Immature natural killer cell (primary cell): Measurements from ENCODE around the gene HOXB13. TPM values are rescaled to one million over a fixed set of nuclear protein-coding genes. Genes with fewer than 3 reads are reported as not detected.

Source experiments
- DNase-seq, 3 donors: peaks; one replicate each; pipeline ENCODE4 v3.0.0; 2022; ENCODE audit warnings: mixed read lengths in 1 of 3
- H3K27ac Mint-ChIP-seq, 6 donors: one replicate each; pipeline ENCODE4 v1.8.0; 2020; ENCODE audit warnings: mixed read lengths in 6 of 6, mild to moderate bottlenecking in 5 of 6, inconsistent platforms in 4 of 6, moderate library complexity in 3 of 6
- H3K27me3 Mint-ChIP-seq, 3 donors: one replicate each; pipeline ENCODE4 v1.8.0; 2020 to 2021; ENCODE audit warnings: low read depth in 3 of 3, mild to moderate bottlenecking in 3 of 3, mixed read lengths in 3 of 3, moderate library complexity in 3 of 3, inconsistent platforms in 1 of 3
- H3K36me3 Mint-ChIP-seq, 3 donors: one replicate each; pipeline ENCODE4 v1.8.0; 2020; ENCODE audit warnings: mixed read lengths in 3 of 3, inconsistent platforms in 2 of 3, mild to moderate bottlenecking in 2 of 3
- H3K4me1 Mint-ChIP-seq, 2 donors: one replicate each; pipeline ENCODE4 v1.8.0; 2020; ENCODE audit warnings: inconsistent platforms in 2 of 2, mild to moderate bottlenecking in 2 of 2, mixed read lengths in 2 of 2, moderate library complexity in 1 of 2
- H3K4me3 Mint-ChIP-seq, 5 donors: one replicate each; pipeline ENCODE4 v1.8.0; 2020; ENCODE audit warnings: mild to moderate bottlenecking in 5 of 5, mixed read lengths in 5 of 5, inconsistent platforms in 3 of 5, moderate library complexity in 3 of 5
- H3K9me3 Mint-ChIP-seq, 6 donors: one replicate each; pipeline ENCODE4 v1.8.0; 2020; ENCODE audit warnings: mild to moderate bottlenecking in 6 of 6, mixed read lengths in 6 of 6, inconsistent platforms in 4 of 6, moderate library complexity in 3 of 6
- polyA plus RNA-seq, 3 donors: library from polyadenylated mRNA; unstranded; fragments of 300-500 nt; fragmentation: Illumina TruSeq; gene quantifications; one replicate each; pipeline ENCODE4 v1.2.3, GENCODE V29; 2021

The HOXB13 gene
- polyA plus RNA-seq, 3 donors from 2014 or later: not detected

DNA sequence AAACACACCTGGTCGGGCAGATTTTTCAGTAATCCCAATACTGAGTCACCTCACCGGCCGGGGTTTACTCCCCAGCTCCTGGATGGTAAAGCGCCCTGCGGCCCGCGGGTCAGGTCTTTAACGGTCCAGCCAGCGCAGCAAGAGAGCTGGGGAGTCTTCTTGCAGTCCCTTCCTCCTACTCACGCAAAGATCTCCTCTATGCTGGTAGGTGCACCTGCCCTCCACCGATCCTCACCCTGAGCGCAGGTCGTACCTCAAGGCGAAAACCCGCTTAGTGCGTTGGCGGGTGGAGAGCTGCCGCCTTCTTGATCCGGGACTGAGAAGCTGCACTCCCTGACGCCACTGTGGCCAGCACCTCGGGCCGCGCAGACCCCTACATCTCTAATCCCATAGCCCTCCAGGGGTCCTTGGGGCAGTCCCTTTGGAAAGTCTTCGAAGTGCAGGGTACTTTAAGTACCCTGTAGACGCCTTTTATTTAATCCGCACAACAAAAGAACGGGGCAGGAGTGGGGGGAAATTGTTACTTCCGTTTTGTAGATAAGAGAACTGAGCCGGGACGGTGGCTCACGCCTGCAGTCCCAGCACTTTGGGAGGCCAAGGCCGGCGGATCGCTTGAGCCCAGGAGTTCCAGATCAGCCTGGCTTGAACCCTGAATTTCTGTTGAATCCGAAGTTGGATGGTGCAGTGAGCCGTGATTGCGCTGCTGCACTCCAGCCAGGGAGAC is 10.4 kb upstream of the HOXB13 start:
- H3K27ac Mint-ChIP-seq: peak overlapping the region in 1 of 6 donors; percentile 9
- H3K36me3 Mint-ChIP-seq: no peaks in the 10 kb centered on the region
- peaks cover 6 to 7% of the 10 kb centered on the region in 2 donors for H3K4me1 Mint-ChIP-seq
- no peak for DNase-seq
- H3K4me3 Mint-ChIP-seq: peak overlapping the region; percentile 17 to 59 (median 41)
- no peaks in the 10 kb centered on the region for H3K9me3 Mint-ChIP-seq
- peaks cover 39 to 63% (median 63%) of the 10 kb centered on the region in 3 donors for H3K27me3 Mint-ChIP-seq

DNA sequence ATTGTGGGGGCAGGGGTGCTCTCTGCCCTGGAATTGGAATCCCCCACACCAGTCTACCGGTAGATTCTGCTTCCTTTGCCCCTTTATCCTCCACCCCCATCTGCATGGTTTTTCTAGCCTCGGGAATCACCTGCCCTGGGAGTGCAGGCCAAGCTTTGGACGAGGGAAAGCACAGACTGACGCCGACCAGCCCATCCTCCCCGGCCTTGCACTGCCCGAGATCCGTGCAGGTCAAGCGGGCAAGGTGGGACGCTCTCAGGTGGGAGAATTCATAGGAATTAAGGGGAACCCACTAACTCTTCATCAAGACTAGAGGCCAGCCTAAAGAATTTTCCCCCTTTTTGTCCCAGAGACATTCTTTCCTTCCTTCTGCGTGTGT is 9.9 kb upstream of the HOXB13 start:
- DNase-seq: no peak
- peaks cover 0 to 1% (median 0%) of the 10 kb centered on the region in 6 donors for H3K9me3 Mint-ChIP-seq
- H3K36me3 Mint-ChIP-seq: peaks cover 0 to 3% (median 0%) of the 10 kb centered on the region in 3 donors
- peak overlapping the region in 1 of 5 donors; percentile 59 for H3K4me3 Mint-ChIP-seq
- H3K4me1 Mint-ChIP-seq: peaks cover 10 to 12% of the 10 kb centered on the region in 2 donors
- H3K27me3 Mint-ChIP-seq: peaks cover 39 to 69% (median 63%) of the 10 kb centered on the region in 3 donors
- H3K27ac Mint-ChIP-seq: no peak overlapping the region

DNA sequence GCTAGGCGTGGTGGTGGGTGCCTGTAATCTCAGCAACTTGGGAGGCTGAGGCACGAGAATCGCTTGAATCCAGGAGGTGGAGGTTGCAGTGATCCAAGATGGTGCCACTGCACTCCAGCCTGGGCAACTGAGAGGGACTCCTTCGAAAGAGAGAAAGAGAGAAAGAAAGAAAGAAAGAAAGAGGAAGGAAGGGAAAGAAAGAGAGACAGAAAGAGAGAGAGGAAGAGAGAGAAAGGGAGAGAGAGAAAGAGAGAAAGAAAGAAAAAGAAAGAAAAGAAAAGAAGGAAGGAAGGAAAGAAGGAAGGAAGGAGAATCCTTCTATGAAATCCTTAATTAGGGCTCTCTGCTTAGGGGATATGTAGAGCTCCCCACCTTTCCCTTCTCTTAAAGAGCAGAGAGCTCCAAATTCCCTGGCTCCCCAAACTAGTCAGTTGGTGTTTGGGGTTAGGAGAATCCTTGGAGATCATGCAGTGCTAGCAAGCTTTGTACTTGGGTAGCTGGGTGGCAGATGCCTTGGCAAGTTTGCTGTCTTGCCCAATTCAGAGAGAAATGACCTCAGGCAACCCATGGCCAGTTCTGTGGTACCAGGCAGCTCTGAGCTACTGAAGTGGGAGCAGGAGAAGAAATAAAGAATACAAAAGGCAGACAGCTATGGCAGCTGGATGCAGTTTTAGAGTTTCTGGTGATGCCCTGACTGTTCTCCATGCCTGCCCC is 8.9 kb upstream of the HOXB13 start:
- DNase-seq: no peak
- Mint-ChIP-seq H3K27ac (no peak overlapping the region), H3K9me3 (peaks cover 0 to 1% (median 0%) of the 10 kb centered on the region in 6 donors), H3K27me3 (peaks cover 40 to 69% (median 60%) of the 10 kb centered on the region in 3 donors), H3K4me1 (peaks cover 10 to 15% of the 10 kb centered on the region in 2 donors), H3K4me3 (no peak overlapping the region), H3K36me3 (peaks cover 0 to 3% (median 0%) of the 10 kb centered on the region in 3 donors)

DNA sequence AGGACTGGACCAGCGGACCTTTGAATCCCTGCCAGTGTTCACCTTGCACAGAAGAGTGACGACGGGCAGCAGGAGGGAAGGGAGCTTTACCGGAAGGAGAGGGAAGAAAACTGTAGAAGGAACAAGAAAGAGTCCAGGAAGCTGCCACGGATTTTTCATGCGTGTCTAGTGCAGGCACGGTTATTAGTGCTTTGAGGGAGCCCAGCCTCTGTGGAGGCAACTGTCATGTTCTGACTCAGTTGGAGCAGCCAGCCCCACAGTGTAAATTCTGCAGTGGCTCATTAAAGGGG is 6.5 kb upstream of the HOXB13 start:
- no peak for DNase-seq
- H3K4me3 Mint-ChIP-seq: no peak overlapping the region
- H3K36me3 Mint-ChIP-seq: peaks cover 0 to 3% (median 3%) of the 10 kb centered on the region in 3 donors
- peaks cover 0 to 1% (median 0%) of the 10 kb centered on the region in 6 donors for H3K9me3 Mint-ChIP-seq
- no peak overlapping the region for H3K27ac Mint-ChIP-seq
- peaks cover 44 to 77% (median 56%) of the 10 kb centered on the region in 3 donors for H3K27me3 Mint-ChIP-seq
- peaks cover 10 to 15% of the 10 kb centered on the region in 2 donors for H3K4me1 Mint-ChIP-seq

DNA sequence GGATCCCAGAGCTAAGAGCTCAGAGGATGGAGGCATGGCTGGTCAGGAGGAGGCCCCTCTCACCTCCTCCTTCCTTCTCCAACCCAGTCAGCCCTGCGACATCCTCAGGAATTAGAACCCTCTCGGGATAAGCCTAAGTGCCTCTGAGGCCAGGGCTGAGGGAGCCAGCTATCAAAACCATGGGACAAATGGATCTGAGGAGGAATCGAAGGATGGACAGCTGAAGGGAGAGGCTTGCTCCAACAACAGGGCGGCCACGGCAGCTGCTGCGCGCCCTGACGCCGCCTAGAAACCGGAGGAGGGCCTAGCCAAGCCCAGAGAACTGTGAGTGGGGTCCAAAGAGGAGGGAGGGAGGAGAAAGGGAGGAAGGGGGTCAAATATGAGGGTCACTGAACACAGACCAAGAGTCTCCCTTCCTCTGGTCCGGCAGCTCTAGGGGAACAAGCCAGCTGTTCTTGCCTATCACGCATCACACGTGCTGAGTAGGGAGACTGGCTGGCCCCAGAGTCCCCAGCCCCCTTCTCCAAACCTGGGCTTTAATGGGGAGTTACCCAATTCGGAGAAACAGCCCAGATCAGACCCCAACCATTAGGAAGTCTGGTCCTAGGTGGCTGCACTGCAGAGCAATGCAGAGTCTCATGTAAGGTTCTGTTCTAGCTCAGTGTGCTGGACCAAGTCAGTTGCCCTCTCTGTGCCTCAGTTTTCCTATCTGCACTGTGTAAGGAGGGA is 5.9 kb upstream of the HOXB13 start:
- peaks cover 0 to 3% (median 3%) of the 10 kb centered on the region in 3 donors for H3K36me3 Mint-ChIP-seq
- peaks cover 11 to 15% of the 10 kb centered on the region in 2 donors for H3K4me1 Mint-ChIP-seq
- no peak for DNase-seq
- peaks cover 47 to 78% (median 58%) of the 10 kb centered on the region in 3 donors for H3K27me3 Mint-ChIP-seq
- H3K9me3 Mint-ChIP-seq: peaks cover 0 to 1% (median 0%) of the 10 kb centered on the region in 6 donors
- H3K27ac Mint-ChIP-seq: no peak overlapping the region
- H3K4me3 Mint-ChIP-seq: no peak overlapping the region

DNA sequence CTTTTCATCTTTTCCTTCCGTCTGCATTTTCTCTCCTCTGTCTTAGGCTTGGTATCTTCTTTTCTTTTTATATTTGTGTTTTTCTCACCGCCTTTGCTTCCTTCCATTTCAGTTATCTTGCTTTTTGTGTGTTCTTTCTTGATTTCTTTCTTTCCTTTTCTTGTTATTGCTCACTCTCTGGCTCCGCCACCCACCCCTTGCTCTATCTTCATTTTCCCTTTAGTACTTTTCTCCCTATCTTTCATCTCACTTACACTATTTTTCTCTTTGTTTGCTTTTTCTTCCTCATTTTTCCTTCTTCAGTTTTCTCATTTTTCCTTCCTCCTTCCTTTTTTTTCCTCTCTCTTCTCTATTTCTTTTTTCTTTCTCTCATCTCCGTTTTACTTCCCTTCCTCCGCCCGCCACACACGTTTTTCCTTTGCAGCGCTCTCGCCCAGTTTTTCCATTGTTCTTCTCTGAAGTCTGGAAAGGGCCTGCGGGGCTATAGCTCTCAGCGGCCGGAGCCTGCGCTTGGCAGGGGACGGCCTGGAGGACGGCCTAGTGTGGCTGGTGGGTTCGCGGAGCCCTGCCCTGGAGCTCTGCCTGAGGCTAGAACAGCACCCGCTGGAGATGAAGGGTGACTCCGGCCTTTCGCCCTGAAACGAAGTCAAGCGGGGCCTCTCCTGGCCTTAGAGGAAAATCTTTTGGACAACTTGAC is 5.2 kb upstream of the HOXB13 start:
- H3K27ac Mint-ChIP-seq: no peak overlapping the region

DNA sequence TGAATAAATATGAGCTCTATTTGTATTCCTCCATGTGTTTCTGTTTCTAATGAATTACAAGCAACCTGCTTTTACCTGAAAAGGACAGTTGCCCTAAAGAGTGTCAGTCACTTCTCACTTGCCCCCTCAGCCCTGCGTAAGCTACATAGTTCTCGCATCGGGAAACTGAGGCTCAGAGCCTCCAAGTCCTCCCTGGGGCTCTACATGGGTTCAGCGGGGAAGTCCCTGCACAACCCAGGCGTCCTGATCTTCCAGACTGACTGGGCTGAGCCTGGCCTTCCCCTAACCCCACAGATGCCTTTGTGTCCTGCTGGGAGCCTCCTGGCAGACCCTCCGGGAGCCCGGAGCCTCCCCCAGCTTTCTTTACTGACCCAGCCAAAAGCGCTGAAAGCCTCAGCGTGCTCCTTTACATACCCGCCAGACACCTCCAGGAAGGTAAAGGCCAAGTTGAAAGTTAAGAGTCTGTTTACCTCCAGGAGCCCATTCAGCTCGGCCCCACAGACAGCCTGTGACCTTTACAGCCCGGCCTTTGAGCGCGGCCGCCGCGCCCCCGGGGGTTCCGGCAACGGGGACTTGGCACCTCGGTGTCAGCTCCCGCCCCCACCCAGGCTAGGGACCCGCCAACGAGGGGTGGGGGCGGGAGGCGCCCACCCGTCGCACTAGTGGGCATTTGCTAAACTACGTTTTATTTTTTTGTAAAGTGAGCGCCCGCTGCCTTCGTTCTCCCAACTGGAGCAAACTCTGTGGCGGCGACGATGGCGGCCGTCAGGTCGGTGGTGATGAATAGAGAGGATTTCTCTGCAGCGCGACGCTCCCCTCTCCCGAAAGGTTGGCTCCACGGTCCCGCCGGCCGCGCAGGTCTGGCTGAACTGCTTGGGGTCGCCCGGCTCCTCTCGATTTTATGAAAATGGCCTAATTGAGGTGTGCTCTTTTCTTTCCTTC is 4.4 kb upstream of the HOXB13 start:
- Mint-ChIP-seq H3K4me3 (no peak overlapping the region), H3K27me3 (peaks cover 47 to 75% (median 53%) of the 10 kb centered on the region in 3 donors), H3K4me1 (peaks cover 10 to 14% of the 10 kb centered on the region in 2 donors), H3K9me3 (peaks cover 0 to 1% (median 0%) of the 10 kb centered on the region in 6 donors), H3K27ac (no peak overlapping the region), H3K36me3 (peaks cover 0 to 3% (median 3%) of the 10 kb centered on the region in 3 donors)
- DNase-seq: no peak

More for the DNA sequence above, 5.2 kb upstream of the HOXB13 start:
- no peak for DNase-seq
- Mint-ChIP-seq H3K9me3 (peaks cover 0 to 1% (median 0%) of the 10 kb centered on the region in 6 donors), H3K36me3 (peaks cover 0 to 3% (median 3%) of the 10 kb centered on the region in 3 donors), H3K4me1 (peaks cover 9 to 11% of the 10 kb centered on the region in 2 donors), H3K27me3 (peaks cover 47 to 76% (median 55%) of the 10 kb centered on the region in 3 donors), H3K4me3 (no peak overlapping the region)

DNA sequence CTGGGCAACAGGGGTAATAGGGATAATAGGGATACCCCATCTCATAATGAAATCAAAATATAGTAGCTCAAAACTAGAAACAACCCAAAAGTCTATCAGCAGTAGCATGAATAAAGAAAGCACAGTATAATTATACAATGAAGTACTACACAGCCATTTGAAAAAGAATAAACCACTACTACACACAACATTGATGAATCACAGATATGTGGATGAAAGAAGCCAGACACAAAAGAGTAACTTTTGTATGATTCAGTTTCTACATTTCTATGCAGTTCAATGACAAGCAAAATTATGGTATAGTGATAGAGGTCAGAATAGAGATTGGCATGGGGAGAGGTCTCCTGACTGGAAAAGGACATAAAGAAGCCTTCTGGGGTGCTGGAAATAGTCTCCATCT is 2.8 kb upstream of the HOXB13 start:
- Mint-ChIP-seq H3K27ac (no peak overlapping the region), H3K4me1 (peaks cover 10 to 14% of the 10 kb centered on the region in 2 donors), H3K9me3 (peaks cover 0 to 1% (median 0%) of the 10 kb centered on the region in 6 donors), H3K36me3 (peaks cover 0 to 3% (median 3%) of the 10 kb centered on the region in 3 donors), H3K27me3 (peaks cover 50 to 74% (median 54%) of the 10 kb centered on the region in 3 donors), H3K4me3 (no peak overlapping the region)
- no peak for DNase-seq

DNA sequence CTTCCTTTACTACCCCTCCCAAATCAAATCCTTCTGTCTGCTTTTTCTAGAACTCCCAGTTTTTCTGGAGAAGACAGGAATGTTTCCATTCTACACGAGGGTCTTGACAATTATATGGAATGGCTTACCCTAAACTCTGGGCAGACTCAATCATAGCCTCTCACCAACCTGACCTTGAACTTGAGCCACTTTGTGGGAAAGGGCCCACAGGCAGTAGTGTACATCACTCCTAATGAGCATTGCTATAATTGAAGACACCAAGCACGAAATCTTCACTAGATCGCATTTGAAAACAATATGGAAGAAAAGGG is 1.6 kb upstream of the HOXB13 start:
- peaks cover 54 to 77% (median 63%) of the 10 kb centered on the region in 3 donors for H3K27me3 Mint-ChIP-seq
- no peak overlapping the region for H3K27ac Mint-ChIP-seq
- H3K36me3 Mint-ChIP-seq: peaks cover 0 to 3% (median 3%) of the 10 kb centered on the region in 3 donors
- H3K9me3 Mint-ChIP-seq: peaks cover 0 to 5% (median 0%) of the 10 kb centered on the region in 6 donors
- peaks cover 11 to 16% of the 10 kb centered on the region in 2 donors for H3K4me1 Mint-ChIP-seq
- no peak for DNase-seq
- no peak overlapping the region for H3K4me3 Mint-ChIP-seq

DNA sequence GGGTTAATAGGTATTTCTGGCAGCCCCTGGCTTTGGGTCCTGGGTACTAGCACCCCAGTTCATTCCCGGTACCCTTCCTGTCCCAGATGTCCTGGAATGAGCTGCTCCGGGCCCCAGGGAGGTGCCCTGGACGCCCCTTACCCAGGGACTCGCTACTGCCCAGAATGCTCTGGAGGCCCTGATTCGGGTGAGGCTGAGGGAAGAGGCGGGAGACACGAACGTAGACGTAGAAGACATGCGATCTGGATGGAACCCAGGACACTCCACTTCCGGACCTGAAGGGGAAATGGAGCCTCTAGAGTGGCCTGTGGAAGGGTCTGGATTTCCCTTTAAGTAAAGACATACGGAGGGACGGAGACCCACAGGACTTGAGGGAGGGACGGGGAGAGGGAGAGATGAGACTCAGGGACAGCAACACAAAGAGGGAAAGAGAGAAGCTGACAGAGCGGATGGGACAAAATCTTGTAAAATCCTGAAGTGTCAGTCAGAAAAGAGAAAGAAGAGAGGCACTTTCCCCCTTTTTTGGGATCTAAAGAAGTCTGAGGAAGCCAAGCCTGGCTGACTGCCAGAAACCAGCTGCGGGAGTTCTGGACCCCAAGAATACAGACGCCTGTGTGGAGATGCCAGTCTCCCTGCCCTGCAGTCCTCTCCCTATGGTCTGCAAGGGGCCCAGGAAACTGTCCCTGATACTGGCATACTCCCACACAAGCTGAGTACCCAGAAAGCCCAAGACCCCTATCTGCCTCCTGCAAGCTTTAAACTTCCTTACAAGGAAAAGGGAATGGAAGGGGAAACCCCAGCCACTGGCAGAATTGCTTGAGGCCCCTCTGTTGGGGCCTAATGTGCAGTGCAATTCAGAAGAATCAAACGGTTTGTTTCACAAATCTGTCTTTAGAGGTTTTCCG is 1.0 kb upstream of the HOXB13 start:
- H3K4me3 Mint-ChIP-seq: peak overlapping the region in 2 of 5 donors; percentile 15 to 25
- peaks cover 0 to 5% (median 0%) of the 10 kb centered on the region in 6 donors for H3K9me3 Mint-ChIP-seq
- peaks cover 0 to 3% (median 3%) of the 10 kb centered on the region in 3 donors for H3K36me3 Mint-ChIP-seq
- no peak for DNase-seq
- peaks cover 15 to 22% of the 10 kb centered on the region in 2 donors for H3K4me1 Mint-ChIP-seq
- peaks cover 55 to 79% (median 65%) of the 10 kb centered on the region in 3 donors for H3K27me3 Mint-ChIP-seq
- no peak overlapping the region for H3K27ac Mint-ChIP-seq

DNA sequence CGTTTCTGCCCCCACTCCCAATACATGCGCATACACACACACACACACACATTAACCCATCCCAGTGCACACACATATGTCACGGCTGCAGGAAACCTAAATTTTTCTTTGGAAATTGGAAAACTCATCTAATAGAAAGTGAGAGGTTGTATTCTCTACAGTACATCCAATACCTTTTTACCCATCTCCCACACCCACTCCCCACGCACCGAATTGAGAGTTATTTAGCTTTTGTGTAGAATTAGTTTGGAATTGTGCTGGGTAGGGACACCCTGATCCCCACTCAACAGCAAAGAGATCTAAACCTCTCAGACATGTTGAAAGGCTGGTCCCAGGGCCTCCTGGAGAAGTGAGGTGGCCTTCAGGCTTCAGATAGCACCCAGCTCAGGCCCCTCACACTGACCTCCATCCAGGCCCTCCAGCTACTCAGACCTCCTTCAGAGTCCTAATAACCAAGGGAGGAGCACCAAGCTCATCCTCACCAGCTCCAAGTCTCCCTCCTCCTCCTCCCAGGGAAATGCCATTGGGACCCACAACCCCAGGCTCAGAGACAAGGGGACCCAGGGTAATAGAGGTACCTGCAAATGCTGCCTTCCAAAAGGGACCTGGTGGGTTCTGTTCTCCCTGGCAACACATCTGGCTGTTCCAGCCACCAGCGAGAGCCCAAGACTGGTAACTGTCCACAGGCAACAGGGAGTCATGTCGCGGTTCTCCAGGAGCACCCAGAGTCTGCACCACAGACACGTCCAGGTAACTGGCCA is 955 bp downstream of the HOXB13 start:
- DNase-seq: no peak
- H3K36me3 Mint-ChIP-seq: peaks cover 0 to 3% (median 0%) of the 10 kb centered on the region in 3 donors
- peaks cover 29 to 32% of the 10 kb centered on the region in 2 donors for H3K4me1 Mint-ChIP-seq
- peak overlapping the region in 3 of 5 donors; percentile 3 to 78 (median 33) for H3K4me3 Mint-ChIP-seq
- peaks cover 0 to 4% (median 0%) of the 10 kb centered on the region in 6 donors for H3K9me3 Mint-ChIP-seq
- peaks cover 59 to 87% (median 72%) of the 10 kb centered on the region in 3 donors for H3K27me3 Mint-ChIP-seq
- H3K27ac Mint-ChIP-seq: no peak overlapping the region
